Smooth muscle cell (in vitro differentiated cells): Measurements from ENCODE around the gene CDC123. TPM values are rescaled to one million over a fixed set of nuclear protein-coding genes. Genes with fewer than 3 reads are reported as not detected.
A peak's percentile ranks its signal among the peaks of the same experiment; 100 is the strongest.
"Not testable (repeated sequence)": the region's sequence is repeated elsewhere in the genome, so short reads cannot be mapped to it uniquely, and the experiment has no call there.

ENCODE experiments used
- DNase-seq: peaks from one replicate; lab custom pipeline; 2025; ENCODE audit not compliant: unreplicated experiment; lab: John Stamatoyannopoulos, UW
- H2AFZ ChIP-seq: fragments of 200-600 bp; sonication (generic); 2 replicates; pipeline ENCODE4 v1.6.0; 2016; ENCODE audit warnings: antibody characterized with exemption, low read depth, mild to moderate bottlenecking
- H3F3A ChIP-seq: fragments of 200-600 bp; sonication (generic); 2 replicates; pipeline ENCODE4 v1.6.0; 2017; ENCODE audit warnings: antibody characterized with exemption, low read depth
- H3K27ac ChIP-seq: fragments of 200-600 bp; sonication (generic); 2 replicates; pipeline ENCODE4 v1.5.1; 2016; ENCODE audit warnings: low read depth, mild to moderate bottlenecking
- H3K27me3 ChIP-seq: fragments of 200-600 bp; sonication (generic); 2 replicates; pipeline ENCODE4 v1.6.1; 2016; ENCODE audit warnings: low read depth, mild to moderate bottlenecking
- H3K36me3 ChIP-seq: fragments of 200-600 bp; sonication (generic); 2 replicates; pipeline ENCODE4 v1.5.1; 2016; ENCODE audit warnings: low read depth
- H3K4me1 ChIP-seq: fragments of 200-600 bp; sonication (generic); 2 replicates; pipeline ENCODE4 v1.5.1; 2016; ENCODE audit warnings: low read depth
- H3K4me2 ChIP-seq: fragments of 200-600 bp; sonication (generic); 2 replicates; pipeline ENCODE4 v1.6.0; 2016; ENCODE audit warnings: mild to moderate bottlenecking
- H3K4me3 ChIP-seq: fragments of 200-600 bp; sonication (generic); 2 replicates; pipeline ENCODE4 v1.5.1; 2016; ENCODE audit warnings: mild to moderate bottlenecking
- H3K79me2 ChIP-seq: fragments of 200-600 bp; sonication (generic); 2 replicates; pipeline ENCODE4 v1.6.0; 2016; ENCODE audit warnings: low read depth, mild to moderate bottlenecking
- H3K9ac ChIP-seq: fragments of 200-600 bp; sonication (generic); 2 replicates; pipeline ENCODE4 v1.6.0; 2016; ENCODE audit warnings: low read depth
- H3K9me3 ChIP-seq: fragments of 200-600 bp; sonication (generic); replicated peaks from 2 replicates; pipeline ENCODE4 v1.5.1; 2016; ENCODE audit warnings: low read depth
- H4K20me1 ChIP-seq: fragments of 200-600 bp; sonication (generic); 2 replicates; pipeline ENCODE4 v1.6.0; 2016; ENCODE audit warnings: low read depth
- CTCF ChIP-seq: fragments of 200-600 bp; sonication (generic); IDR thresholded peaks from 2 replicates; pipeline ENCODE4 v1.5.1; 2017; ENCODE audit warnings: borderline replicate concordance, mild to moderate bottlenecking, antibody characterized with exemption; ENCODE audit not compliant: insufficient read depth, poor library complexity, severe bottlenecking
- WGBS: methylation state at CpG from one replicate; pipeline ENCODE4 v1.1.7; 2016; ENCODE audit warnings: low lambda C conversion rate; 5-methylcytosine and 5-hydroxymethylcytosine counted together
- polyA plus RNA-seq: library from polyadenylated mRNA; unstranded; fragments of >200 nt; fragmentation: Nextera tagmentation; extraction: Ambion mirVana; gene quantifications from 2 replicates; pipeline ENCODE4 v1.2.1, GENCODE V29; 2016
- total RNA-seq: library from RNA; depleted of rRNA; stranded (reverse); fragments of >200 nt; gene quantifications from 2 replicates; pipeline ENCODE4 v1.2.3, GENCODE V29; 2014

Gene CDC123
- total and polyA plus RNA-seq, 2 experiments from 2014 or later, result 78.2 to 97.2 TPM

- H3K79me2 ChIP-seq, result peaks cover 5% of the 10 kb centered on the region
- TF ChIP-seq CTCF, result no peak
- DNase-seq, result no peak
- 92% methylated on average over 10 of the region's 10 CpGs for WGBS
- no peak overlapping the region for H3K4me2 ChIP-seq
- H3K4me3 ChIP-seq, result no peak overlapping the region
- no peaks in the 10 kb centered on the region for H4K20me1 ChIP-seq
- no peak overlapping the region for H2AFZ ChIP-seq
- peaks cover 9% of the 10 kb centered on the region for H3K36me3 ChIP-seq
- no peak overlapping the region for H3K9ac ChIP-seq
- H3K27me3 ChIP-seq, result no peaks in the 10 kb centered on the region
- H3K27ac ChIP-seq, result peak overlapping the region; percentile 91
- no peaks in the 10 kb centered on the region for H3K9me3 ChIP-seq
- no peaks in the 10 kb centered on the region for H3F3A ChIP-seq
- no peaks in the 10 kb centered on the region for H3K4me1 ChIP-seq
Measured at GRCh38 chr10:12221323-12222298, 25.6 kb downstream of the CDC123 start.

- no peak for TF ChIP-seq CTCF
- H3F3A ChIP-seq, result no peaks in the 10 kb centered on the region
- DNase-seq, result no peak
- H3K27ac ChIP-seq, result no peak overlapping the region
- no peaks in the 10 kb centered on the region for H3K9me3 ChIP-seq
- peaks cover 5% of the 10 kb centered on the region for H3K79me2 ChIP-seq
- H3K9ac ChIP-seq, result no peak overlapping the region
- 100% methylated on average over 2 of the region's 2 CpGs for WGBS
- no peaks in the 10 kb centered on the region for H3K4me1 ChIP-seq
- no peak overlapping the region for H3K4me2 ChIP-seq
- H3K4me3 ChIP-seq, result no peak overlapping the region
- peaks cover 4% of the 10 kb centered on the region for H3K36me3 ChIP-seq
- H4K20me1 ChIP-seq, result no peaks in the 10 kb centered on the region
- no peaks in the 10 kb centered on the region for H3K27me3 ChIP-seq
- no peak overlapping the region for H2AFZ ChIP-seq
Measured at GRCh38 chr10:12225444-12225843, 29.5 kb downstream of the CDC123 start.

- H3K4me1 ChIP-seq, H3K4me2 ChIP-seq, H3K9me3 ChIP-seq, H4K20me1 ChIP-seq, H3K27me3 ChIP-seq, DNase-seq, H3K4me3 ChIP-seq, H2AFZ ChIP-seq, H3K79me2 ChIP-seq, H3K36me3 ChIP-seq, H3K27ac ChIP-seq, H3F3A ChIP-seq, H3K9ac ChIP-seq: not testable (repeated sequence)
- 94% methylated on average over 24 of the region's 28 CpGs for WGBS
Measured at GRCh38 chr10:12226438-12226837, 30.4 kb downstream of the CDC123 start.

GRCh38 chr10:12228851-12229250 lies 32.9 kb downstream of the CDC123 start:
- Histone ChIP-seq H3K9me3 (no peaks in the 10 kb centered on the region), H3K27ac (no peak overlapping the region), H3K79me2 (no peaks in the 10 kb centered on the region), H4K20me1 (no peaks in the 10 kb centered on the region), H2AFZ (no peak overlapping the region), H3K4me3 (no peak overlapping the region), H3K9ac (no peak overlapping the region), H3K4me2 (no peak overlapping the region), H3K4me1 (no peaks in the 10 kb centered on the region), H3K36me3 (peaks cover 4% of the 10 kb centered on the region), H3K27me3 (no peaks in the 10 kb centered on the region), H3F3A (peaks cover 3% of the 10 kb centered on the region)
- WGBS, result 94% methylated on average over 11 of the region's 11 CpGs
- no peak for TF ChIP-seq CTCF
- no peak for DNase-seq

- H3K4me3 ChIP-seq, DNase-seq, H3K4me1 ChIP-seq, H2AFZ ChIP-seq, H4K20me1 ChIP-seq, H3K9me3 ChIP-seq, H3K27me3 ChIP-seq, H3F3A ChIP-seq, H3K36me3 ChIP-seq, H3K79me2 ChIP-seq, H3K9ac ChIP-seq: not testable (repeated sequence)
- Histone ChIP-seq H3K27ac (peak overlapping the region; percentile 84), H3K4me2 (peak overlapping the region; percentile 48)
- 92% methylated on average over 5 of the region's 5 CpGs for WGBS
Measured at GRCh38 chr10:12234687-12235086, 38.7 kb downstream of the CDC123 start.
